ENCODE results near the gene WNT4. TPM values are rescaled to one million over a fixed set of nuclear protein-coding genes. Genes with fewer than 3 reads are reported as not detected.

WNT4 gene
- total RNA-seq, 1 experiment from 2014 or later = 0.92 TPM

DNA sequence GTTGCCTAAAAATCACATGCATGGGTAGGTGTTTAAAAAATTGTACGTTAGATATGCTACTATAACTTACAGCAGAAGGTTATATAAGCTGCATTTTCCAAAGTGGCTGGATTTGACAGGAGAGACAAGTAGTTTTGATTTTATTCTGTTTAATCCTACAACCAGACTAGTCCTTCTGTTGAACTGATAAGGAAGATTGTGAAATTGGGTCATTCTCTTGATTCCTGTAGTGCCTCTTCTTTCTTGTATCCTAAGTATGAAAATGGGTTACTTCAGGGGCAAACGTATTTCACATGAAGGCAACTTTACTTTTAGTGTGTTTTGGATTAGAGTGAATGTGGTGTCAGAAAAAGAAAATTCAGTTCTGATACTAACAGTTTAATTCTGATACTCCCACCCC lies 71.4 kb downstream of the WNT4 start:
- Histone ChIP-seq H3K36me3 (ENCODE audit: control insufficient read depth, insufficient read depth, low read length) (no peaks in the 10 kb centered on the region; the same call in 1 of the 2 replicates), H3K9me3 (ENCODE audit: control insufficient read depth, insufficient read depth, low read depth, low read length) (no peaks in the 10 kb centered on the region), H3K27ac (ENCODE audit: low read length) (no peak overlapping the region), H3K4me1 (ENCODE audit: control insufficient read depth, insufficient read depth, low read length) (peaks cover 25% of the 10 kb centered on the region), H3K27me3 (ENCODE audit: control insufficient read depth, insufficient read depth, low read length) (no peaks in the 10 kb centered on the region), H3K4me3 (ENCODE audit: low read depth in 2 of 2, low read length in 2 of 2) (no peak overlapping the region)
- no peak for TF ChIP-seq POLR2AphosphoS5 (IDR thresholded peaks at IDR 0.05; ENCODE audit: low read depth, low read length)
- no peak for TF ChIP-seq SIN3A (IDR thresholded peaks at IDR 0.05; ENCODE audit: borderline replicate concordance, insufficient read depth, low read depth, low read length)
- TF ChIP-seq TCF7L2 (IDR thresholded peaks at IDR 0.05; ENCODE audit: low read depth, low read length) = no peak
- TF ChIP-seq, protein P1, sequence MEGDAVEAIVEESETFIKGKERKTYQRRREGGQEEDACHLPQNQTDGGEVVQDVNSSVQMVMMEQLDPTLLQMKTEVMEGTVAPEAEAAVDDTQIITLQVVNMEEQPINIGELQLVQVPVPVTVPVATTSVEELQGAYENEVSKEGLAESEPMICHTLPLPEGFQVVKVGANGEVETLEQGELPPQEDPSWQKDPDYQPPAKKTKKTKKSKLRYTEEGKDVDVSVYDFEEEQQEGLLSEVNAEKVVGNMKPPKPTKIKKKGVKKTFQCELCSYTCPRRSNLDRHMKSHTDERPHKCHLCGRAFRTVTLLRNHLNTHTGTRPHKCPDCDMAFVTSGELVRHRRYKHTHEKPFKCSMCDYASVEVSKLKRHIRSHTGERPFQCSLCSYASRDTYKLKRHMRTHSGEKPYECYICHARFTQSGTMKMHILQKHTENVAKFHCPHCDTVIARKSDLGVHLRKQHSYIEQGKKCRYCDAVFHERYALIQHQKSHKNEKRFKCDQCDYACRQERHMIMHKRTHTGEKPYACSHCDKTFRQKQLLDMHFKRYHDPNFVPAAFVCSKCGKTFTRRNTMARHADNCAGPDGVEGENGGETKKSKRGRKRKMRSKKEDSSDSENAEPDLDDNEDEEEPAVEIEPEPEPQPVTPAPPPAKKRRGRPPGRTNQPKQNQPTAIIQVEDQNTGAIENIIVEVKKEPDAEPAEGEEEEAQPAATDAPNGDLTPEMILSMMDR (IDR thresholded peaks at IDR 0.05) = no peak
- TF ChIP-seq, protein P2, sequence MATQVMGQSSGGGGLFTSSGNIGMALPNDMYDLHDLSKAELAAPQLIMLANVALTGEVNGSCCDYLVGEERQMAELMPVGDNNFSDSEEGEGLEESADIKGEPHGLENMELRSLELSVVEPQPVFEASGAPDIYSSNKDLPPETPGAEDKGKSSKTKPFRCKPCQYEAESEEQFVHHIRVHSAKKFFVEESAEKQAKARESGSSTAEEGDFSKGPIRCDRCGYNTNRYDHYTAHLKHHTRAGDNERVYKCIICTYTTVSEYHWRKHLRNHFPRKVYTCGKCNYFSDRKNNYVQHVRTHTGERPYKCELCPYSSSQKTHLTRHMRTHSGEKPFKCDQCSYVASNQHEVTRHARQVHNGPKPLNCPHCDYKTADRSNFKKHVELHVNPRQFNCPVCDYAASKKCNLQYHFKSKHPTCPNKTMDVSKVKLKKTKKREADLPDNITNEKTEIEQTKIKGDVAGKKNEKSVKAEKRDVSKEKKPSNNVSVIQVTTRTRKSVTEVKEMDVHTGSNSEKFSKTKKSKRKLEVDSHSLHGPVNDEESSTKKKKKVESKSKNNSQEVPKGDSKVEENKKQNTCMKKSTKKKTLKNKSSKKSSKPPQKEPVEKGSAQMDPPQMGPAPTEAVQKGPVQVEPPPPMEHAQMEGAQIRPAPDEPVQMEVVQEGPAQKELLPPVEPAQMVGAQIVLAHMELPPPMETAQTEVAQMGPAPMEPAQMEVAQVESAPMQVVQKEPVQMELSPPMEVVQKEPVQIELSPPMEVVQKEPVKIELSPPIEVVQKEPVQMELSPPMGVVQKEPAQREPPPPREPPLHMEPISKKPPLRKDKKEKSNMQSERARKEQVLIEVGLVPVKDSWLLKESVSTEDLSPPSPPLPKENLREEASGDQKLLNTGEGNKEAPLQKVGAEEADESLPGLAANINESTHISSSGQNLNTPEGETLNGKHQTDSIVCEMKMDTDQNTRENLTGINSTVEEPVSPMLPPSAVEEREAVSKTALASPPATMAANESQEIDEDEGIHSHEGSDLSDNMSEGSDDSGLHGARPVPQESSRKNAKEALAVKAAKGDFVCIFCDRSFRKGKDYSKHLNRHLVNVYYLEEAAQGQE (IDR thresholded peaks at IDR 0.05; ENCODE audit: insufficient read depth in 1 of 2, low read depth in 2 of 2, low read length in 1 of 2) = no peak
- ChIA-PET CTCF (no interaction called here), POLR2A (interaction anchor here (0.6 to 0.7 kb wide), 2 partner anchors 62 to 323 kb away, joined by 3 read pairs; no protein-coding TSS in a partner anchor)
- intact Hi-C loops (cut with micrococcal nuclease; ENCODE audit: unreplicated experiment) = no loop called here
- in situ Hi-C loops (cut with HindIII; ENCODE audit: low pct_unique_long_range_greater_than_20kb, low sequenced_read_pairs) = no loop called here
- DNase-seq (ENCODE audit: low read depth, low spot score) (no peak), ATAC-seq (no peak)
- BruUV-seq (replicated peaks) = no TSS peak

Other genes with a start within 250 kb of the WNT4 start
- gene HSPG2, start 205.8 kb downstream of the WNT4 start, total RNA-seq (2021; ENCODE audit: unreplicated experiment) = 171 TPM
- gene CELA3B, start 166.1 kb downstream of the WNT4 start, total RNA-seq (2021; ENCODE audit: unreplicated experiment) = 3.4 TPM
- gene CELA3A, start 141.4 kb downstream of the WNT4 start, total RNA-seq (2021; ENCODE audit: unreplicated experiment) = 5.9 TPM
- gene CDC42, start 90.4 kb downstream of the WNT4 start, total RNA-seq (2021; ENCODE audit: unreplicated experiment) = 240 TPM